ENCODE results near the gene ESRP2. TPM values are rescaled to one million over a fixed set of nuclear protein-coding genes. Genes with fewer than 3 reads are reported as not detected.

ESRP2 gene
- total RNA-seq, 4 donors from 2014 or later: 61.3 to 87.5 (median 77.2) TPM

DNA sequence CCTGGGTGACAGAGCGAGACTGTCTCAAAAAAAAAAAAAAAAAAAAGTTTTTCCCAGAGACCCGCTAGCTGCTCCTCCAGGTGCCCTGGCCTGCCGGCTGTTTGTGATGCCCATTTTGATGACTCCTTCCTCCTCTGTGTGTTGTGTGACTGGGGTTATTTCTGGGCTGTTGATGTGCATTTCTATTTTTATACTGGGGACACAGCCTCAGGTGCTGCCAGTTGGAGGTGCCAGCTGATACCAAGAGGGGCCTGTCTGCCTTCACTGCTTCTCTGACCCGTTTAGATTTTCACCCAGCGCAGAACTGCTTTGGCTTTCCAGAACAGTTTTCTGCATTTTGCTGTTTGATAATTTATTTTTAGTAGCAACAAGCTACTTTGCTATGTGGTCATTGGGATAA, 15.9 kb upstream of the ESRP2 start:
- H3K27ac ChIP-seq: peak overlapping the region in 3 of 4 donors; percentile 0 to 46 (median 13)
- WGBS, 2 donors (ENCODE audit: low coverage in 1 of 2): 75 to 86% methylated on average over 2 to 5 of the region's 5 CpGs
- DNase-seq: no peak
- H3K9me3 ChIP-seq: no peaks in the 10 kb centered on the region
- peaks cover 2 to 12% (median 4%) of the 10 kb centered on the region in 4 donors for H3K4me1 ChIP-seq
- no peak overlapping the region for H3K4me3 ChIP-seq
- no peak for TF ChIP-seq POLR2A (IDR thresholded peaks at IDR 0.05)
- TF ChIP-seq POLR2AphosphoS5 (IDR thresholded peaks at IDR 0.05): no peak
- TF ChIP-seq EP300 (IDR thresholded peaks at IDR 0.05; ENCODE audit: low read depth): no peak
- TF ChIP-seq, protein P1, sequence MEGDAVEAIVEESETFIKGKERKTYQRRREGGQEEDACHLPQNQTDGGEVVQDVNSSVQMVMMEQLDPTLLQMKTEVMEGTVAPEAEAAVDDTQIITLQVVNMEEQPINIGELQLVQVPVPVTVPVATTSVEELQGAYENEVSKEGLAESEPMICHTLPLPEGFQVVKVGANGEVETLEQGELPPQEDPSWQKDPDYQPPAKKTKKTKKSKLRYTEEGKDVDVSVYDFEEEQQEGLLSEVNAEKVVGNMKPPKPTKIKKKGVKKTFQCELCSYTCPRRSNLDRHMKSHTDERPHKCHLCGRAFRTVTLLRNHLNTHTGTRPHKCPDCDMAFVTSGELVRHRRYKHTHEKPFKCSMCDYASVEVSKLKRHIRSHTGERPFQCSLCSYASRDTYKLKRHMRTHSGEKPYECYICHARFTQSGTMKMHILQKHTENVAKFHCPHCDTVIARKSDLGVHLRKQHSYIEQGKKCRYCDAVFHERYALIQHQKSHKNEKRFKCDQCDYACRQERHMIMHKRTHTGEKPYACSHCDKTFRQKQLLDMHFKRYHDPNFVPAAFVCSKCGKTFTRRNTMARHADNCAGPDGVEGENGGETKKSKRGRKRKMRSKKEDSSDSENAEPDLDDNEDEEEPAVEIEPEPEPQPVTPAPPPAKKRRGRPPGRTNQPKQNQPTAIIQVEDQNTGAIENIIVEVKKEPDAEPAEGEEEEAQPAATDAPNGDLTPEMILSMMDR (IDR thresholded peaks at IDR 0.05): no peak
- intact Hi-C loops (cut with DNase I; ENCODE audit: low total_unique reads) (no loop called here), in situ Hi-C loops (cut with MboI; ENCODE audit: low pct_ligation_motif_present in 1 of 4, low pct_unique_long_range_greater_than_20kb in 1 of 4, low sequenced_read_pairs in 3 of 4) (loop anchor here in 1 of 4 donors (10.0 kb wide), 1 partner anchor 73 kb away; no protein-coding TSS in a partner anchor)
- H3K27me3 ChIP-seq: no peaks in the 10 kb centered on the region
- peaks cover 0 to 16% (median 6%) of the 10 kb centered on the region in 4 donors for H3K36me3 ChIP-seq

- 83 to 88% methylated on average over 4 to 6 of the region's 6 CpGs for WGBS, 2 donors (ENCODE audit: low coverage in 1 of 2)
- in situ Hi-C loops (cut with MboI; ENCODE audit: low pct_ligation_motif_present in 1 of 4, low pct_unique_long_range_greater_than_20kb in 1 of 4, low sequenced_read_pairs in 3 of 4) (loop anchor here in 1 of 4 donors (10.0 kb wide), 1 partner anchor 74 kb away; no protein-coding TSS in a partner anchor), intact Hi-C loops (cut with DNase I; ENCODE audit: low total_unique reads) (no loop called here)
- no peak overlapping the region for H3K27ac ChIP-seq
- H3K4me3 ChIP-seq: no peak overlapping the region
- H3K36me3 ChIP-seq: peaks cover 0 to 16% (median 6%) of the 10 kb centered on the region in 4 donors
- H3K4me1 ChIP-seq: peaks cover 7 to 19% (median 12%) of the 10 kb centered on the region in 4 donors
- DNase-seq: no peak
- no peak for TF ChIP-seq POLR2AphosphoS5 (IDR thresholded peaks at IDR 0.05)
- TF ChIP-seq, protein P1 (IDR thresholded peaks at IDR 0.05): no peak
- TF ChIP-seq POLR2A (IDR thresholded peaks at IDR 0.05): no peak
- TF ChIP-seq EP300 (IDR thresholded peaks at IDR 0.05; ENCODE audit: low read depth): no peak
- H3K27me3 ChIP-seq: no peaks in the 10 kb centered on the region
- H3K9me3 ChIP-seq: no peaks in the 10 kb centered on the region
Observed at GRCh38 chr16:68250951-68251350, 15.0 kb upstream of the ESRP2 start.

DNA sequence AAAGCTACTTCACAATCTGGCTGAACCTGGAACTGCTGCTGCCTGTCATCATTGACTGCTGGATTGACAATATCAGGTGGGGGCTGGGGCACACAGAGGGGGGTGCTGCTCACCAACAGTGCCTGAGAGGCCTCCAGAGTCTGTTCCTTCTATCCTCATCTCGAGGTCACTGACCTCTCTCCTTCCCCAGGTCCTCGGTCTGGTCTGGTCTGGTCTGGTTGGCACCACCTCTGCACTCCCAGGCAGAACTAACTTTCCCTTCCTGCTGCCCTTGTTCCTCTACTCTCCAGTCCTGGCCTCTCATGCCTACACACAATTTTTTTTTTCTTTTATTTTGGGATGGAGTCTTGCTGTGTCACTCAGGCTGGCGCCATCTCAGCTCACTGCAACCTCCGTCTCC, 13.4 kb upstream of the ESRP2 start:
- WGBS, 2 donors (ENCODE audit: low coverage in 1 of 2): 80 to 92% methylated on average over 1 to 4 of the region's 4 CpGs
- no peak for DNase-seq
- intact Hi-C loops (cut with DNase I; ENCODE audit: low total_unique reads) (no loop called here), in situ Hi-C loops (cut with MboI; ENCODE audit: low pct_ligation_motif_present in 1 of 4, low pct_unique_long_range_greater_than_20kb in 1 of 4, low sequenced_read_pairs in 3 of 4) (loop anchor here in 1 of 4 donors (25.0 kb wide), 1 partner anchor 162 kb away; the partner anchor contains the start of gene NFATC3)
- Histone ChIP-seq H3K9me3 (no peaks in the 10 kb centered on the region), H3K27me3 (no peaks in the 10 kb centered on the region), H3K36me3 (peaks cover 0 to 7% (median 0%) of the 10 kb centered on the region in 4 donors), H3K4me3 (no peak overlapping the region), H3K27ac (no peak overlapping the region), H3K4me1 (peaks cover 13 to 25% (median 19%) of the 10 kb centered on the region in 4 donors)
- TF ChIP-seq, protein P1 (IDR thresholded peaks at IDR 0.05): no peak
- no peak for TF ChIP-seq POLR2AphosphoS5 (IDR thresholded peaks at IDR 0.05)
- no peak for TF ChIP-seq EP300 (IDR thresholded peaks at IDR 0.05; ENCODE audit: low read depth)
- TF ChIP-seq POLR2A (IDR thresholded peaks at IDR 0.05): no peak

- in situ Hi-C loops (cut with MboI; ENCODE audit: low pct_ligation_motif_present in 1 of 4, low pct_unique_long_range_greater_than_20kb in 1 of 4, low sequenced_read_pairs in 3 of 4): loop anchor here in 1 of 4 donors (25.0 kb wide), 1 partner anchor 161 kb away; the partner anchor contains the start of gene NFATC3
- Histone ChIP-seq H3K4me1 (peaks cover 16 to 28% (median 21%) of the 10 kb centered on the region in 4 donors), H3K27me3 (no peaks in the 10 kb centered on the region), H3K36me3 (peaks cover 0 to 7% (median 0%) of the 10 kb centered on the region in 4 donors), H3K4me3 (no peak overlapping the region), H3K9me3 (no peaks in the 10 kb centered on the region), H3K27ac (peak overlapping the region in 3 of 4 donors; percentile 3 to 11 (median 10))
- TF ChIP-seq, protein P1 (IDR thresholded peaks at IDR 0.05): no peak
- TF ChIP-seq POLR2AphosphoS5 (IDR thresholded peaks at IDR 0.05): no peak
- no peak for TF ChIP-seq POLR2A (IDR thresholded peaks at IDR 0.05)
- no peak for TF ChIP-seq EP300 (IDR thresholded peaks at IDR 0.05; ENCODE audit: low read depth)
- 70 to 87% methylated on average over 2 to 4 of the region's 4 CpGs for WGBS, 2 donors (ENCODE audit: low coverage in 1 of 2)
- intact Hi-C loops (cut with DNase I; ENCODE audit: low total_unique reads): no loop called here
- no peak for DNase-seq
Observed at GRCh38 chr16:68247932-68248331, 12.0 kb upstream of the ESRP2 start.
